GM12878 (cell line): ENCODE measurements around the gene FRMD8. TPM values are rescaled to one million over a fixed set of nuclear protein-coding genes. Genes with fewer than 3 reads are reported as not detected.
A peak's percentile ranks its signal among the peaks of the same experiment; 100 is the strongest.

ENCODE experiments used
- ATAC-seq: fragments of 200-7000 bp; cut with Tn5 transposase; 3 replicates; pipeline ENCODE4 v1.9.1; 2020; ENCODE audit warnings: mild to moderate bottlenecking, moderate library complexity
- BruUV-seq: library from RNA; stranded (reverse); fragments of 400-500 nt; replicated peaks from 2 replicates; lab custom pipeline; 2021; lab: Mats Ljungman, UMichigan
- CTCF ChIA-PET: fragments of 300-600 bp; sonication (Branson Sonifier 250); formaldehyde crosslinking; extraction: SDS; loops from one replicate; lab custom pipeline; 2021; ENCODE audit warnings: inconsistent platforms; lab: Yijun Ruan, JAX
- POLR2A ChIA-PET: fragments of 350-600 bp; formaldehyde crosslinking; extraction: SDS; loops from one replicate; lab custom pipeline; 2021; ENCODE audit warnings: inconsistent platforms; lab: Charles Lee
- RAD21 ChIA-PET: fragments of 300-600 bp; sonication (Branson Sonifier 250); formaldehyde crosslinking; loops from one replicate; lab custom pipeline; 2023; ENCODE audit warnings: antibody characterized with exemption; ENCODE audit not compliant: unreplicated experiment; lab: Charles Lee
- SMC1A ChIA-PET: fragments of 300-600 bp; sonication (Branson Sonifier 250); formaldehyde crosslinking; loops from one replicate; lab custom pipeline; 2023; ENCODE audit not compliant: unreplicated experiment, uncharacterized antibody; lab: Charles Lee
- DNase-seq: peaks from one replicate; pipeline ENCODE4 v3.0.0-alpha.2; 2011; ENCODE audit warnings: low read depth, low spot score
- FAIRE-seq: peaks from 3 replicates; lab custom pipeline; 2011; peaks lifted over from hg19 to GRCh38; lab: Jason Lieb, UNC
- H2AFZ ChIP-seq: 2 replicates; pipeline ENCODE4 v1.6.0; 2011; ENCODE audit warnings: low read depth, low read length, control low read depth; ENCODE audit not compliant: control insufficient read depth
- H3K27ac ChIP-seq: 2 replicates; pipeline ENCODE4 v1.5.1; 2011; ENCODE audit warnings: control low read depth; ENCODE audit not compliant: control insufficient read depth, insufficient read depth
- H3K27me3 ChIP-seq, 2 experiments: replicated peaks in 1 of 2; 2 replicates each; pipeline versions ENCODE4 v1.6.0 to v1.6.1; 2011; ENCODE audit warnings: low read length in 1 of 2; ENCODE audit not compliant: control insufficient read depth in 2 of 2, insufficient read depth in 2 of 2
- H3K36me3 ChIP-seq, 2 experiments: 2 replicates each; pipeline ENCODE4 v1.5.1; 2011; ENCODE audit warnings: low read length in 1 of 2; ENCODE audit not compliant: control insufficient read depth in 2 of 2, insufficient read depth in 2 of 2
- H3K4me1 ChIP-seq: 2 replicates; pipeline ENCODE4 v1.6.1; 2011; ENCODE audit warnings: mild to moderate bottlenecking, low read length, moderate library complexity, mixed read lengths; ENCODE audit not compliant: control insufficient read depth, insufficient read depth
- H3K4me2 ChIP-seq: 2 replicates; pipeline ENCODE4 v1.6.0; 2011; ENCODE audit warnings: control low read depth; ENCODE audit not compliant: control insufficient read depth, insufficient read depth
- H3K4me3 ChIP-seq: fragments of 200-600 bp; sonication (generic); 2 replicates; pipeline ENCODE4 v1.5.1; 2016
- H3K79me2 ChIP-seq: 2 replicates; pipeline ENCODE4 v1.6.0; 2011; ENCODE audit warnings: low read length; ENCODE audit not compliant: control insufficient read depth, insufficient read depth
- H3K9ac ChIP-seq: 2 replicates; pipeline ENCODE4 v1.8.0; 2011; ENCODE audit warnings: low read length, control low read depth, mixed read lengths; ENCODE audit not compliant: control insufficient read depth, insufficient read depth
- H3K9me3 ChIP-seq: replicated peaks from 3 replicates; pipeline ENCODE4 v1.5.1; 2011; ENCODE audit warnings: mild to moderate bottlenecking, low read length; ENCODE audit not compliant: control insufficient read depth, insufficient read depth
- H4K20me1 ChIP-seq: 2 replicates; pipeline ENCODE4 v1.6.0; 2011; ENCODE audit not compliant: control insufficient read depth, insufficient read depth
- CHD4 ChIP-seq: fragments of 200-600 bp; sonication (generic); IDR thresholded peaks from 2 replicates; pipeline ENCODE4 v1.6.1; 2016; ENCODE audit warnings: mild to moderate bottlenecking
- CREM ChIP-seq: IDR thresholded peaks from 2 replicates; pipeline ENCODE4 v1.6.1; 2014; ENCODE audit warnings: antibody characterized with exemption, low read depth
- FOXK2 ChIP-seq: fragments of 450-650 bp; IDR thresholded peaks from 2 replicates; pipeline ENCODE4 v1.6.1; 2017; ENCODE audit warnings: mild to moderate bottlenecking, moderate library complexity
- HDAC6 ChIP-seq: fragments of 200-600 bp; sonication (generic); IDR thresholded peaks from one replicate; pipeline ENCODE4 v1.8.0; 2017; ENCODE audit warnings: antibody characterized with exemption; ENCODE audit not compliant: unreplicated experiment
- IKZF2 ChIP-seq, 2 experiments: fragments of 450-650 bp; IDR thresholded peaks; 2 replicates each; pipeline ENCODE4 v1.6.1; 2017; ENCODE audit warnings: mild to moderate bottlenecking in 2 of 2, moderate library complexity in 2 of 2
- LARP7 ChIP-seq: fragments of 450-650 bp; IDR thresholded peaks from 2 replicates; pipeline ENCODE4 v1.6.1; 2017; ENCODE audit warnings: mild to moderate bottlenecking
- MYC ChIP-seq: IDR thresholded peaks from 2 replicates; pipeline ENCODE4 v1.6.1; 2011; ENCODE audit warnings: mild to moderate bottlenecking, low read length, moderate library complexity, inconsistent platforms; ENCODE audit not compliant: insufficient read depth, insufficient replicate concordance, insufficient read length, severe bottlenecking
- NFIC ChIP-seq: IDR thresholded peaks from 2 replicates; pipeline ENCODE4 v1.6.1; 2012; ENCODE audit warnings: low read depth, mild to moderate bottlenecking, inconsistent platforms, low read length, moderate library complexity
- PAX8 ChIP-seq: fragments of 450-650 bp; IDR thresholded peaks from 2 replicates; pipeline ENCODE4 v1.6.1; 2017; ENCODE audit warnings: mild to moderate bottlenecking, moderate library complexity
- PRDM15 ChIP-seq: fragments of 450-650 bp; formaldehyde crosslinking; IDR thresholded peaks from 2 replicates; pipeline ENCODE4 v1.4.0; 2020; ENCODE audit warnings: mild to moderate bottlenecking, moderate library complexity
- SIX5 ChIP-seq: IDR thresholded peaks from 2 replicates; pipeline ENCODE4 v1.6.1; 2011; ENCODE audit warnings: mild to moderate bottlenecking, low read depth, low read length, moderate library complexity; ENCODE audit not compliant: severe bottlenecking
- USF2 ChIP-seq: IDR thresholded peaks from 2 replicates; pipeline ENCODE4 v1.6.1; 2011; ENCODE audit warnings: low read depth, low read length, improper control_type of control experiment, borderline replicate concordance
- WRNIP1 ChIP-seq: IDR thresholded peaks from 2 replicates; pipeline ENCODE4 v1.6.1; 2011; ENCODE audit warnings: low read depth, low read length, improper control_type of control experiment, borderline replicate concordance
- ZNF687 ChIP-seq: fragments of 450-650 bp; IDR thresholded peaks from 2 replicates; pipeline ENCODE4 v1.6.1; 2017; ENCODE audit warnings: mild to moderate bottlenecking, moderate library complexity
- WGBS: methylation state at CpG from one replicate; pipeline ENCODE4 v1.1.6; 2016; ENCODE audit warnings: low lambda C conversion rate; ENCODE audit not compliant: insufficient replicate concordance, insufficient coverage; ENCODE audit errors: missing lambda C conversion rate; 5-methylcytosine and 5-hydroxymethylcytosine counted together
- in situ Hi-C: fragments of 300-500 bp; cut with MboI; formaldehyde crosslinking; loops from 9 replicates; pipeline ENCODE4 v1.14.3; 2018; ENCODE audit warnings: mixed read lengths
- intact Hi-C: fragments of 100-400 bp; cut with micrococcal nuclease; formaldehyde crosslinking; loops from one replicate; pipeline ENCODE4 v1.14.2; 2022; ENCODE audit not compliant: unreplicated experiment
- polyA plus RNA-seq, 11 experiments: library from polyadenylated mRNA; depleted of rRNA in 4 of 11; unstranded in 6 of 11; stranded (reverse) in 5 of 11; fragments of >200 nt; fragmentation: Nextera tagmentation in 4 of 11; fragmentation: Illumina TruSeq in 1 of 11; extraction: Ambion mirVana in 4 of 11; extraction: Trizol in 1 of 11; gene quantifications; 1 replicate in 1 of 11; 2 replicates in 10 of 11; pipeline versions ENCODE4 v1.2.1 to v1.2.3, GENCODE V29; 2011 to 2016; ENCODE audit warnings: inconsistent platforms in 2 of 11, missing spikeins in 2 of 11, low read depth in 1 of 11
- total RNA-seq, 4 experiments: library from RNA; depleted of rRNA in 3 of 4; stranded (reverse); fragments of >200 nt in 3 of 4; fragmentation: Illumina TruSeq in 1 of 4; extraction: Trizol in 1 of 4; gene quantifications; 2 replicates each; pipeline versions ENCODE4 v1.2.1 to v1.2.3, GENCODE V29; 2013 to 2021

FRMD8 gene
- total and polyA plus RNA-seq, 10 of the 15 experiments (the other 5 are each of a cell fraction or from before 2014, with no cell fraction given): 8.3 to 69.4 (median 28.0) TPM

- no peak overlapping the region for H3K4me2 ChIP-seq
- ATAC-seq (no peak), FAIRE-seq (no peak), DNase-seq (no peak)
- no peak overlapping the region for H3K4me3 ChIP-seq
- RAD21 ChIA-PET: interaction anchor here (0.7 kb wide), 1 partner anchor 12 kb away, joined by 4 read pairs; no protein-coding TSS in a partner anchor
- SMC1A ChIA-PET: interaction anchor here (1.2 to 1.8 kb wide), 3 partner anchors 17 to 92 kb away, joined by 3 to 9 read pairs (median 3); partner anchors contain the start of gene FRMD8
- H3K36me3 ChIP-seq: peaks cover 21 to 22% of the 10 kb centered on the region in 2 experiments
- H3K79me2 ChIP-seq: no peaks in the 10 kb centered on the region; the same call in 1 of the 2 replicates
- CTCF ChIA-PET: interaction anchor here (1.6 to 2.9 kb wide), 3 partner anchors 11 to 38 kb away, joined by 4 to 13 read pairs (median 4); no protein-coding TSS in a partner anchor
- no peaks in the 10 kb centered on the region for H3K9me3 ChIP-seq
- no peaks in the 10 kb centered on the region for H3K27me3 ChIP-seq
- no peak overlapping the region for H3K9ac ChIP-seq
- BruUV-seq: no TSS peak
- H3K27ac ChIP-seq: peak overlapping the region; percentile 91; the same call in 1 of the 2 replicates
- POLR2A ChIA-PET: interaction anchor here (0.7 to 2.8 kb wide), 3 partner anchors 11 to 26 kb away, joined by 3 to 10 read pairs (median 3); no protein-coding TSS in a partner anchor
- no peaks in the 10 kb centered on the region for H4K20me1 ChIP-seq
- in situ Hi-C loops: no loop called here
- WGBS: 97% methylated on average over 24 of the region's 24 CpGs
- peaks cover 20% of the 10 kb centered on the region for H3K4me1 ChIP-seq
- no peak overlapping the region for H2AFZ ChIP-seq
- intact Hi-C loops: no loop called here
- TF ChIP-seq NFIC (no peak), LARP7 (no peak), FOXK2 (no peak), USF2 (no peak), CHD4 (no peak), MYC (no peak), ZNF687 (no peak), HDAC6 (no peak), IKZF2 (IDR thresholded peaks at IDR 0.05) (no peak), PAX8 (no peak), PRDM15 (no peak), CREM (no peak), WRNIP1 (no peak), SIX5 (no peak)
Measured at GRCh38 chr11:65404638-65405339, 18.4 kb downstream of the FRMD8 start.
